Measurements from ENCODE around the gene PAX5. TPM values are rescaled to one million over a fixed set of nuclear protein-coding genes. Genes with fewer than 3 reads are reported as not detected.

PAX5 gene
- polyA plus RNA-seq, 1 donor from 2014 or later, result not detected

- no peaks in the 10 kb centered on the region for H3K36me3 ChIP-seq (ENCODE audit: insufficient read depth, low read length)
- no peak for TF ChIP-seq EZH2 (IDR thresholded peaks at IDR 0.05; ENCODE audit: borderline replicate concordance, insufficient read depth, low read length, poor library complexity, severe bottlenecking)
- TF ChIP-seq MXI1 (conservative IDR thresholded peaks at IDR 0.05; ENCODE audit: poor library complexity, severe bottlenecking), result no peak
- no peak for TF ChIP-seq POLR2AphosphoS5 (IDR thresholded peaks at IDR 0.05)
- TF ChIP-seq TAF1 (IDR thresholded peaks at IDR 0.05; ENCODE audit: low read depth), result no peak
- TF ChIP-seq EP300 (conservative IDR thresholded peaks at IDR 0.05; ENCODE audit: poor library complexity, severe bottlenecking), result no peak
- no peak for TF ChIP-seq SMC3 (conservative IDR thresholded peaks at IDR 0.05; ENCODE audit: poor library complexity)
- H3K9me3 ChIP-seq (ENCODE audit: low read length), result peaks cover under 1% of the 10 kb centered on the region
- H2AFZ ChIP-seq (ENCODE audit: low read depth, low read length), result no peak overlapping the region
- no peak overlapping the region for H3K27ac ChIP-seq (ENCODE audit: low read length)
- no peak overlapping the region for H3K9ac ChIP-seq (ENCODE audit: low read length)
- H3K4me3 ChIP-seq (ENCODE audit: low read length), result no peak overlapping the region
- H4K20me1 ChIP-seq (ENCODE audit: insufficient read depth), result no peaks in the 10 kb centered on the region
- H3K27me3 ChIP-seq (ENCODE audit: insufficient read depth, low read depth, low read length), result no peaks in the 10 kb centered on the region
- no peak overlapping the region for H3K4me2 ChIP-seq (ENCODE audit: low read length)
- H3K9me2 ChIP-seq (ENCODE audit: insufficient read depth, low read length), result no peaks in the 10 kb centered on the region
- H3K79me2 ChIP-seq (replicated peaks; ENCODE audit: insufficient read depth, low read length), result no peaks in the 10 kb centered on the region
- no peaks in the 10 kb centered on the region for H3F3A ChIP-seq (ENCODE audit: insufficient read depth, low read length, poor library complexity, severe bottlenecking)
Measured at GRCh38 chr9:36913393-36914211, 120.5 kb downstream of the PAX5 start.

- H3K79me2 ChIP-seq (replicated peaks; ENCODE audit: insufficient read depth, low read length), result no peaks in the 10 kb centered on the region
- TF ChIP-seq POLR2AphosphoS5 (IDR thresholded peaks at IDR 0.05) (no peak), TAF1 (IDR thresholded peaks at IDR 0.05; ENCODE audit: low read depth) (no peak), SMC3 (conservative IDR thresholded peaks at IDR 0.05; ENCODE audit: poor library complexity) (no peak), EZH2 (IDR thresholded peaks at IDR 0.05; ENCODE audit: borderline replicate concordance, insufficient read depth, low read length, poor library complexity, severe bottlenecking) (no peak), MXI1 (conservative IDR thresholded peaks at IDR 0.05; ENCODE audit: poor library complexity, severe bottlenecking) (no peak), CTCF (IDR thresholded peaks at IDR 0.05; ENCODE audit: poor library complexity, severe bottlenecking) (no peak), EP300 (conservative IDR thresholded peaks at IDR 0.05; ENCODE audit: poor library complexity, severe bottlenecking) (no peak), RAD21 (conservative IDR thresholded peaks at IDR 0.05) (no peak), REST (IDR thresholded peaks at IDR 0.05; ENCODE audit: borderline replicate concordance) (no peak)
- H3K9ac ChIP-seq (ENCODE audit: low read length), result no peak overlapping the region
- no peaks in the 10 kb centered on the region for H3K9me2 ChIP-seq (ENCODE audit: insufficient read depth, low read length)
- no peak overlapping the region for H3K27ac ChIP-seq (ENCODE audit: low read length)
- H3F3A ChIP-seq (ENCODE audit: insufficient read depth, low read length, poor library complexity, severe bottlenecking), result no peaks in the 10 kb centered on the region
- no peak overlapping the region for H2AFZ ChIP-seq (ENCODE audit: low read depth, low read length)
- no peaks in the 10 kb centered on the region for H3K27me3 ChIP-seq (ENCODE audit: insufficient read depth, low read depth, low read length)
- no peaks in the 10 kb centered on the region for H3K36me3 ChIP-seq (ENCODE audit: insufficient read depth, low read length)
- H3K9me3 ChIP-seq (ENCODE audit: low read length), result no peaks in the 10 kb centered on the region
- H4K20me1 ChIP-seq (ENCODE audit: insufficient read depth), result no peaks in the 10 kb centered on the region
- no peak overlapping the region for H3K4me3 ChIP-seq (ENCODE audit: low read length)
- H3K4me2 ChIP-seq (ENCODE audit: low read length), result no peak overlapping the region
Measured at GRCh38 chr9:36912620-36913019, 121.4 kb downstream of the PAX5 start.
